Esophagus squamous epithelium (tissue), 5 donors: Measurements from ENCODE around the gene GPC5. TPM values are rescaled to one million over a fixed set of nuclear protein-coding genes. Genes with fewer than 3 reads are reported as not detected.

Experiments used
- DNase-seq: peaks from one replicate; lab custom pipeline; 2025; lab: John Stamatoyannopoulos, UW
- H3K27ac ChIP-seq, 4 donors: fragments of 200-600 bp; sonication (generic); one replicate each; pipeline ENCODE4 v1.5.1; 2016 to 2019; ENCODE audit warnings: mild to moderate bottlenecking in 1 of 4
- H3K27me3 ChIP-seq, 4 donors: fragments of 200-600 bp; sonication (generic); 1 replicate in 3 of 4; 2 replicates in 1 of 4; pipeline versions ENCODE4 v1.5.1 to v1.6.0; 2017 to 2021; ENCODE audit warnings: antibody characterized with exemption in 1 of 4
- H3K36me3 ChIP-seq, 3 donors: fragments of 200-600 bp; sonication (generic); one replicate each; pipeline ENCODE4 v1.5.1; 2016 to 2019
- H3K4me1 ChIP-seq, 3 donors: fragments of 200-600 bp; sonication (generic); one replicate each; pipeline ENCODE4 v1.5.1; 2017 to 2019
- H3K4me3 ChIP-seq, 4 donors: fragments of 200-600 bp; sonication (generic); 1 replicate in 3 of 4; 2 replicates in 1 of 4; pipeline ENCODE4 v1.5.1; 2016 to 2019; ENCODE audit warnings: mild to moderate bottlenecking in 2 of 4, moderate library complexity in 1 of 4
- H3K9me3 ChIP-seq, 3 donors: fragments of 200-600 bp; sonication (generic); one replicate each; pipeline ENCODE4 v1.5.1; 2016 to 2019
- POLR2A ChIP-seq, 4 donors: fragments of 450-650 bp; IDR thresholded peaks; one replicate each; pipeline ENCODE4 v1.6.1; 2017; ENCODE audit warnings: antibody characterized with exemption in 4 of 4, mild to moderate bottlenecking in 4 of 4, moderate library complexity in 3 of 4
- WGBS, 2 donors: methylation state at CpG; one replicate each; pipeline ENCODE4 v1.1.5; 2018; 5-methylcytosine and 5-hydroxymethylcytosine counted together
- intact Hi-C: fragments of 100-400 bp; cut with DNase I; formaldehyde crosslinking; loops from one replicate; pipeline ENCODE4 v1.15.0; 2022
- total RNA-seq, 4 donors: library from RNA; depleted of rRNA; stranded (reverse); fragments of >200 nt; gene quantifications; one replicate each; pipeline ENCODE4 v1.1.0, GENCODE V29; 2016
- TF ChIP-seq, protein P1 (sequence below), 6 experiments: fragments of 450-650 bp in 4 of 6; fragments of 200-600 bp in 2 of 6; sonication (generic) in 2 of 6; IDR thresholded peaks; one replicate each; pipeline ENCODE4 v1.5.1; 2016 to 2019; ENCODE audit warnings: antibody characterized with exemption in 6 of 6, mild to moderate bottlenecking in 4 of 6, moderate library complexity in 4 of 6
- donor health status: DM: yes; HTN: yes; CAD: no.

GPC5 gene
- total RNA-seq, 4 donors from 2014 or later: not detected

DNA sequence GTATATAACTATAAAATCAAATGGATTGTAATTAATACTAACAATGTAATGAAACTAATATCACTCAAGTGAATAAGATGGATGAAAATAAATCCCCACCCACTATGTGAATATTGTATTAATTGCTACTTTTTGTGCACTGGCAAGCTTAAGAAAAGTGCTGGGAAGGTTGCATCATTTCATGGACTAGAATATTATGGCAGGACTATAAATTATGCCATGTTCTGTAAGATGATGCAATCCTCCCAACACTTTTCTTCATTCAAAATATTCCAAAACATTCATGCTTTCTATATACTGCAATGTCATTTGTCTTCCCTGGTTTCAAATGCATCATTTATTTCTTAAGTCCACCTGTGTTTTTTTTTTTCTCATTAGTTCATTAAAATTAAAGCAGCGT is 1370.6 kb downstream of the GPC5 start:
- WGBS, 2 donors: 38 to 64% methylated on average over 1 of the region's 1 CpG

GRCh38 chr13:92775658-92776057 is 1377.2 kb downstream of the GPC5 start:
- Histone ChIP-seq H3K4me1 (no peaks in the 10 kb centered on the region), H3K4me3 (no peak overlapping the region), H3K27me3 (no peaks in the 10 kb centered on the region), H3K36me3 (no peaks in the 10 kb centered on the region), H3K27ac (no peak overlapping the region), H3K9me3 (no peaks in the 10 kb centered on the region)
- TF ChIP-seq, protein P1, sequence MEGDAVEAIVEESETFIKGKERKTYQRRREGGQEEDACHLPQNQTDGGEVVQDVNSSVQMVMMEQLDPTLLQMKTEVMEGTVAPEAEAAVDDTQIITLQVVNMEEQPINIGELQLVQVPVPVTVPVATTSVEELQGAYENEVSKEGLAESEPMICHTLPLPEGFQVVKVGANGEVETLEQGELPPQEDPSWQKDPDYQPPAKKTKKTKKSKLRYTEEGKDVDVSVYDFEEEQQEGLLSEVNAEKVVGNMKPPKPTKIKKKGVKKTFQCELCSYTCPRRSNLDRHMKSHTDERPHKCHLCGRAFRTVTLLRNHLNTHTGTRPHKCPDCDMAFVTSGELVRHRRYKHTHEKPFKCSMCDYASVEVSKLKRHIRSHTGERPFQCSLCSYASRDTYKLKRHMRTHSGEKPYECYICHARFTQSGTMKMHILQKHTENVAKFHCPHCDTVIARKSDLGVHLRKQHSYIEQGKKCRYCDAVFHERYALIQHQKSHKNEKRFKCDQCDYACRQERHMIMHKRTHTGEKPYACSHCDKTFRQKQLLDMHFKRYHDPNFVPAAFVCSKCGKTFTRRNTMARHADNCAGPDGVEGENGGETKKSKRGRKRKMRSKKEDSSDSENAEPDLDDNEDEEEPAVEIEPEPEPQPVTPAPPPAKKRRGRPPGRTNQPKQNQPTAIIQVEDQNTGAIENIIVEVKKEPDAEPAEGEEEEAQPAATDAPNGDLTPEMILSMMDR (IDR thresholded peaks at IDR 0.05): no peak
- TF ChIP-seq POLR2A (IDR thresholded peaks at IDR 0.05): no peak
- no peak for DNase-seq
- 79 to 86% methylated on average over 3 of the region's 3 CpGs for WGBS, 2 donors
- intact Hi-C loops: no loop called here

More for the DNA sequence above, 1370.6 kb downstream of the GPC5 start:
- Histone ChIP-seq H3K4me3 (no peak overlapping the region), H3K4me1 (no peaks in the 10 kb centered on the region), H3K9me3 (peaks cover 0 to 3% (median under 1%) of the 10 kb centered on the region in 3 donors), H3K27me3 (no peaks in the 10 kb centered on the region), H3K27ac (no peak overlapping the region), H3K36me3 (no peaks in the 10 kb centered on the region)
- no peak for DNase-seq
- intact Hi-C loops: no loop called here
- TF ChIP-seq, protein P1 (IDR thresholded peaks at IDR 0.05): no peak
- TF ChIP-seq POLR2A (IDR thresholded peaks at IDR 0.05): no peak

GRCh38 chr13:92781965-92782690 is 1383.7 kb downstream of the GPC5 start:
- Histone ChIP-seq H3K36me3 (no peaks in the 10 kb centered on the region), H3K4me1 (no peaks in the 10 kb centered on the region), H3K9me3 (no peaks in the 10 kb centered on the region), H3K27ac (no peak overlapping the region), H3K4me3 (no peak overlapping the region), H3K27me3 (no peaks in the 10 kb centered on the region)
- intact Hi-C loops: no loop called here
- WGBS, 2 donors: 80 to 82% methylated on average over 7 of the region's 7 CpGs
- no peak for TF ChIP-seq POLR2A (IDR thresholded peaks at IDR 0.05)
- TF ChIP-seq, protein P1 (IDR thresholded peaks at IDR 0.05): no peak
- no peak for DNase-seq

GRCh38 chr13:92802776-92803175 is 1404.4 kb downstream of the GPC5 start:
- TF ChIP-seq POLR2A (IDR thresholded peaks at IDR 0.05): no peak
- TF ChIP-seq, protein P1 (IDR thresholded peaks at IDR 0.05): no peak
- H3K27me3 ChIP-seq: no peaks in the 10 kb centered on the region
- no peak for DNase-seq
- H3K9me3 ChIP-seq: no peaks in the 10 kb centered on the region
- no peaks in the 10 kb centered on the region for H3K36me3 ChIP-seq
- H3K27ac ChIP-seq: no peak overlapping the region
- 22 to 52% methylated on average over 1 of the region's 1 CpG for WGBS, 2 donors
- peaks cover 0 to 18% (median 0%) of the 10 kb centered on the region in 3 donors for H3K4me1 ChIP-seq
- H3K4me3 ChIP-seq: no peak overlapping the region
- intact Hi-C loops: no loop called here

DNA sequence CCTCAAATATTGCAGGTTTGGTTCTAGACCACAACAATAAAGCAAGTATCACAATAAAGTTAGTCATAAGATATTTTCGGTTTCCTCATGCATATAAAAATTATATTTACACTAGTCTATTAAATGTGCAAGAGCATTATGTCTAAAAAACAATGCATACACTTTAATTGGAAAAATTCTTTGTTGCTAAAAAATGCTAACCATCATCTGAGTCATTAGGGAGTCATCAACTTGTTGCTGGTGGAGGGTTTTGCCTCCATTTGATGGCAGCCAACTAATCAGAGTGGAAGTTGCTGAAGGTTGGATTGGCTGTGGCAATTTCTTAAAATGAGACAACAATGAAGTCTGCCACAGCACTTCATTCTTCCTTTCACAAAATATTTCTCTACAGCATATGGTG is 1405.9 kb downstream of the GPC5 start:
- no peak for TF ChIP-seq POLR2A (IDR thresholded peaks at IDR 0.05)
- TF ChIP-seq, protein P1 (IDR thresholded peaks at IDR 0.05): no peak
- no peak overlapping the region for H3K27ac ChIP-seq
- H3K9me3 ChIP-seq: no peaks in the 10 kb centered on the region
- H3K27me3 ChIP-seq: no peaks in the 10 kb centered on the region
- H3K4me3 ChIP-seq: no peak overlapping the region
- peaks cover 0 to 18% (median 0%) of the 10 kb centered on the region in 3 donors for H3K4me1 ChIP-seq
- no peaks in the 10 kb centered on the region for H3K36me3 ChIP-seq
- DNase-seq: no peak
- intact Hi-C loops: no loop called here
- WGBS, 2 donors: 62 to 84% methylated on average over 1 of the region's 1 CpG
